ENCODE results near the gene CWC27.
"Not testable (repeated sequence)": the region's sequence is repeated elsewhere in the genome, so short reads cannot be mapped to it uniquely, and the experiment has no call there.

The CWC27 gene

DNA sequence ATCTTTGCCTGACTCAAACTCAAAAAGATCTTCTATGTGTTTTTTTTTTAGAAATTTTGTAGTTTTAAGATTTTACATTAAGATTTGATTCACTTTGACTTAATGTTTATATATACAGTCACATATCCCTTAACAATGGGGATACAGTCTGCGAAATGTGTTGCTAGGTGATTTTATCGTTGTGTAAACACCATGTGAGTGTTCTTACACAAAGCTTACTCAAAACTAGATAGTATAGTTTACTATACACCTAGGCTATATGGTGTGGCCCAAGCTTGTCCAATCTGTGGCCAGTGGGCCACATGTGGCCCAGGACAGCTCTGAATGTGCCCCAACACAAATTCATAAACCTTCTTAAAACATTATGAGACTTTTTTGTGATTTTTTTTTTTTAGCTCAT is 131.9 kb downstream of the CWC27 start:
- Histone ChIP-seq H3K9me3 (ENCODE audit: control insufficient read depth in 2 of 2, low read length in 2 of 2) (no peaks in the 10 kb centered on the region), H3K27ac (ENCODE audit: low read length) (no peak overlapping the region), H3K36me3 (ENCODE audit: control insufficient read depth in 2 of 2, insufficient read depth in 2 of 2, low read length in 2 of 2) (peaks cover 0 to 2% of the 10 kb centered on the region in 2 donors), H3K4me3 (ENCODE audit: low read length in 2 of 2) (no peak overlapping the region), H3K27me3 (ENCODE audit: control insufficient read depth in 1 of 2, insufficient read depth in 2 of 2, low read length in 2 of 2) (no peaks in the 10 kb centered on the region), H3K9ac (ENCODE audit: low read length in 2 of 2) (no peak overlapping the region), H3K4me1 (ENCODE audit: control insufficient read depth, insufficient read depth, low read length) (no peaks in the 10 kb centered on the region)

DNA sequence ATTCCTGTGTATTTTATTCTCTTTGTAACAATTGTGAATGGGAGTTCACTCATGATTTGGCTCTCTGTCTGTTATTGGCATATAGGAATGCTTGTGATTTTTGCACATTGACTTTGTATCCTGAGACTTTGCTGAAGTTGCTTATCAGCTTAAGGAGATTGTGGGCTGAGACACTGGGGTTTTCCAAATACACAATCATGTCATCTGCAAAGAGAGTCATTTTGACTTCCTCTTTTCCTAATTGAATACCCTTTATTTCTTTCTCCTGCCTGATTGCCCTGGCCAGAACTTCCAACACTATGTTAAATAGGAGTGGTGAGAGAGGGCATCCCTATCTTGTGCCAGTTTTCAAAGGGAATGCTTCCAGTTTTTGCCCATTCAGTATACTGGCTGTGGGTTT is 138.7 kb downstream of the CWC27 start:
- H3K36me3 ChIP-seq (ENCODE audit: control insufficient read depth in 2 of 2, insufficient read depth in 2 of 2, low read length in 2 of 2); H3K4me1 ChIP-seq (ENCODE audit: control insufficient read depth, insufficient read depth, low read length); H3K27me3 ChIP-seq (ENCODE audit: control insufficient read depth in 1 of 2, insufficient read depth in 2 of 2, low read length in 2 of 2); H3K4me3 ChIP-seq (ENCODE audit: low read length in 2 of 2); H3K9ac ChIP-seq (ENCODE audit: low read length in 2 of 2); H3K27ac ChIP-seq (ENCODE audit: low read length); H3K9me3 ChIP-seq (ENCODE audit: control insufficient read depth in 2 of 2, low read length in 2 of 2): not testable (repeated sequence)

- Histone ChIP-seq H3K36me3 (ENCODE audit: control insufficient read depth in 2 of 2, insufficient read depth in 2 of 2, low read length in 2 of 2) (no peaks in the 10 kb centered on the region), H3K27me3 (ENCODE audit: control insufficient read depth in 1 of 2, insufficient read depth in 2 of 2, low read length in 2 of 2) (no peaks in the 10 kb centered on the region), H3K4me3 (ENCODE audit: low read length in 2 of 2) (no peak overlapping the region), H3K9ac (ENCODE audit: low read length in 2 of 2) (no peak overlapping the region), H3K9me3 (ENCODE audit: control insufficient read depth in 2 of 2, low read length in 2 of 2) (peaks cover 0 to 4% of the 10 kb centered on the region in 2 donors), H3K4me1 (ENCODE audit: control insufficient read depth, insufficient read depth, low read length) (no peaks in the 10 kb centered on the region), H3K27ac (ENCODE audit: low read length) (no peak overlapping the region)
These were observed 145.7 kb downstream of the CWC27 start for GRCh38 chr5:64914396-64914795.

DNA sequence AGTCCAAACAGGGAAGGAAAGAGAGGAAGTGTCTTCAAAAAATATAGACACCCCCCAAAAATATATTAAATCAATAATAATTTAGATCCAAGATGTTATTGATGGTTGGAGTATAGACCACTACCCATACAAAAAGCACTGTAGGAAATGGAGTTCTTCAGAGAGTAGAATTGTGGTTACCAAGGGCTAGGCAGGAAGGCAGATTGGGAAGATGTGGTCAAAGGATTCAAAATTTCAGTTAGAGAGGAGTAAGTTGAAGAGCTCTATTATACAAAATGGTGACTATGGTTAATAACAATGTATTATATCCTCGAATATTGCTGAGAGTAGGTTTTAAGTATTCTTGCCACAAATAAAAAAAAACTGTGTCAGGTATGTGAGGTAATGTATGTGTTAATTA is 149.4 kb downstream of the CWC27 start:
- H3K9me3 ChIP-seq (ENCODE audit: control insufficient read depth in 2 of 2, low read length in 2 of 2): no peaks in the 10 kb centered on the region
- H3K27me3 ChIP-seq (ENCODE audit: control insufficient read depth in 1 of 2, insufficient read depth in 2 of 2, low read length in 2 of 2): no peaks in the 10 kb centered on the region
- H3K4me3 ChIP-seq (ENCODE audit: low read length in 2 of 2): no peak overlapping the region
- no peaks in the 10 kb centered on the region for H3K36me3 ChIP-seq (ENCODE audit: control insufficient read depth in 2 of 2, insufficient read depth in 2 of 2, low read length in 2 of 2)
- no peak overlapping the region for H3K9ac ChIP-seq (ENCODE audit: low read length in 2 of 2)
- no peaks in the 10 kb centered on the region for H3K4me1 ChIP-seq (ENCODE audit: control insufficient read depth, insufficient read depth, low read length)
- no peak overlapping the region for H3K27ac ChIP-seq (ENCODE audit: low read length)

DNA sequence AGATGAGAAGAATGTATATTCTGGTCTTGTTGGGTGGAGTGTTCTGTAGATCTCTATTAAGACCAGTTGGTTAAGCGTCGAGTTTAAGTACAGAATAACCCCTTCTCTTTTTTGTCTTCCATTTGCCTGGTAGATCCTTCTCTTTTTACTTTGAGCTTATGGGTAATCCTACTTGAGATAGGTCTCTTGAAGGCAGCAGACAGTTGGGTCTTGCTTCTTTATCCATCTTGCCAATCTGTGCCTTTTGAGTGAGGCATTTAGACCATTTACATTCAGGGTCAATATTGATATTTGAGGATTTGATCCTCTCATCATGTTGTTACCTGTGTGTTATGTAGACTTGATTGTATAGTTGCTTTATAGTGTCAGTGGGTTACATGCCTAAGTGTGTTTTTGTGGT is 152.7 kb downstream of the CWC27 start:
- H3K9ac ChIP-seq (ENCODE audit: low read length in 2 of 2): no peak overlapping the region
- H3K36me3 ChIP-seq (ENCODE audit: control insufficient read depth in 2 of 2, insufficient read depth in 2 of 2, low read length in 2 of 2): no peaks in the 10 kb centered on the region
- no peaks in the 10 kb centered on the region for H3K4me1 ChIP-seq (ENCODE audit: control insufficient read depth, insufficient read depth, low read length)
- H3K27me3 ChIP-seq (ENCODE audit: control insufficient read depth in 1 of 2, insufficient read depth in 2 of 2, low read length in 2 of 2): no peaks in the 10 kb centered on the region
- H3K9me3 ChIP-seq (ENCODE audit: control insufficient read depth in 2 of 2, low read length in 2 of 2): no peaks in the 10 kb centered on the region
- H3K27ac ChIP-seq (ENCODE audit: low read length): no peak overlapping the region
- no peak overlapping the region for H3K4me3 ChIP-seq (ENCODE audit: low read length in 2 of 2)

DNA sequence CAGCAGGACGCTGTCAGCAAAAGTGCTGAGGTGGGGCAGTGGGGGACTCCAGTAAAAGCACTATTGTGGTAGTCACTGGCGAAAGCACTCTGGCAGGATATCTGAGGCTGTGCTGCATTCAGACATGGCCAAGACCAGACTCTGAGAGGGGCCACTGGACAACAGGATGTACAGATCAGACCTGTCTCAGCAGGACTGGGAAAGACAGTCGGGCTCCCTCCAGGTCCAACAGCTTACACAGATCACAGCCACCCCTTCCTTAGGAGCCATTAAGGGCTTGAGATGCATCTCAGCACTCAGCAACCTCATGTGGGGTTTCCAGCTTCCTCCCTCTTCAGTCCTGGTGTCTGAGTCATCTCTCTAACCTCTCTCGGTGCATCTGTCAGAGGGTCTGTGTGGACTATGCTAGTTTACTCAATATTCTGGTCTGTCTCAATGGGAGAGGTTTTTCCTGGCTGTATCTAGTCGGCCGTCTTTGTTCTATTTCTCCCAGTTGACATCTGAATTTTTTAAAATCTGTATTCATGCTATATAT is 154.5 kb downstream of the CWC27 start:
- Histone ChIP-seq H3K9me3 (ENCODE audit: control insufficient read depth in 2 of 2, low read length in 2 of 2) (no peaks in the 10 kb centered on the region), H3K27ac (ENCODE audit: low read length) (no peak overlapping the region), H3K27me3 (ENCODE audit: control insufficient read depth in 1 of 2, insufficient read depth in 2 of 2, low read length in 2 of 2) (no peaks in the 10 kb centered on the region), H3K9ac (ENCODE audit: low read length in 2 of 2) (no peak overlapping the region), H3K36me3 (ENCODE audit: control insufficient read depth in 2 of 2, insufficient read depth in 2 of 2, low read length in 2 of 2) (no peaks in the 10 kb centered on the region), H3K4me1 (ENCODE audit: control insufficient read depth, insufficient read depth, low read length) (no peaks in the 10 kb centered on the region), H3K4me3 (ENCODE audit: low read length in 2 of 2) (no peak overlapping the region)

DNA sequence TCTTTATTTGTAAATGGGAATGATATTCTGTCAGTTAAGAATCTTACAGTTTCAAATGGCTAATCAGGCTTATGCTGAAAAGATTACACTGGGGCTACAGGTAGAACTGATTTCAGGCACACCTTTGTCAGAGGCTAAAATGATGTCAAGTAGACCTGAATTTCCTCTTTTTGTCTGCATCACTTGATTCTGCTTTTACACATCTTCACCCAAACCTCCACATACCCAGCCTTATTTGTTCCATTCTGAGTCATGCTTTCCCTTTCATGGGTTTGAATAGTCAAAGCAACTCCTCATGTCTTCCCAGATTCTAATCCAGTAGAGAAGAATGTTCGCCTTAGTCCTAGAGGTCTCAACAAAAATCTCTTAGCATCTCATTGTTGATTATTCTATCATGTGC is 156.4 kb downstream of the CWC27 start:
- Histone ChIP-seq H3K27ac (ENCODE audit: low read length) (no peak overlapping the region), H3K27me3 (ENCODE audit: control insufficient read depth in 1 of 2, insufficient read depth in 2 of 2, low read length in 2 of 2) (no peaks in the 10 kb centered on the region), H3K9me3 (ENCODE audit: control insufficient read depth in 2 of 2, low read length in 2 of 2) (no peaks in the 10 kb centered on the region), H3K36me3 (ENCODE audit: control insufficient read depth in 2 of 2, insufficient read depth in 2 of 2, low read length in 2 of 2) (no peaks in the 10 kb centered on the region), H3K4me1 (ENCODE audit: control insufficient read depth, insufficient read depth, low read length) (no peaks in the 10 kb centered on the region), H3K9ac (ENCODE audit: low read length in 2 of 2) (no peak overlapping the region), H3K4me3 (ENCODE audit: low read length in 2 of 2) (no peak overlapping the region)

- no peak overlapping the region for H3K27ac ChIP-seq (ENCODE audit: low read length)
- no peaks in the 10 kb centered on the region for H3K4me1 ChIP-seq (ENCODE audit: control insufficient read depth, insufficient read depth, low read length)
- no peaks in the 10 kb centered on the region for H3K9me3 ChIP-seq (ENCODE audit: control insufficient read depth in 2 of 2, low read length in 2 of 2)
- H3K9ac ChIP-seq (ENCODE audit: low read length in 2 of 2): no peak overlapping the region
- no peaks in the 10 kb centered on the region for H3K27me3 ChIP-seq (ENCODE audit: control insufficient read depth in 1 of 2, insufficient read depth in 2 of 2, low read length in 2 of 2)
- no peak overlapping the region for H3K4me3 ChIP-seq (ENCODE audit: low read length in 2 of 2)
- no peaks in the 10 kb centered on the region for H3K36me3 ChIP-seq (ENCODE audit: control insufficient read depth in 2 of 2, insufficient read depth in 2 of 2, low read length in 2 of 2)
These were observed 161.1 kb downstream of the CWC27 start for GRCh38 chr5:64929833-64930232.

GRCh38 chr5:64930672-64931318 is 162.1 kb downstream of the CWC27 start:
- Histone ChIP-seq H3K9me3 (ENCODE audit: control insufficient read depth in 2 of 2, low read length in 2 of 2) (no peaks in the 10 kb centered on the region), H3K4me1 (ENCODE audit: control insufficient read depth, insufficient read depth, low read length) (no peaks in the 10 kb centered on the region), H3K36me3 (ENCODE audit: control insufficient read depth in 2 of 2, insufficient read depth in 2 of 2, low read length in 2 of 2) (no peaks in the 10 kb centered on the region), H3K4me3 (ENCODE audit: low read length in 2 of 2) (no peak overlapping the region), H3K27me3 (ENCODE audit: control insufficient read depth in 1 of 2, insufficient read depth in 2 of 2, low read length in 2 of 2) (no peaks in the 10 kb centered on the region), H3K27ac (ENCODE audit: low read length) (no peak overlapping the region), H3K9ac (ENCODE audit: low read length in 2 of 2) (no peak overlapping the region)

- H3K4me3 ChIP-seq (ENCODE audit: low read length in 2 of 2): peak overlapping the region in 1 of 2 donors; percentile 62
- H3K27ac ChIP-seq (ENCODE audit: low read length): not testable (repeated sequence)
These were observed 170.7 kb downstream of the CWC27 start for GRCh38 chr5:64939422-64939771.

DNA sequence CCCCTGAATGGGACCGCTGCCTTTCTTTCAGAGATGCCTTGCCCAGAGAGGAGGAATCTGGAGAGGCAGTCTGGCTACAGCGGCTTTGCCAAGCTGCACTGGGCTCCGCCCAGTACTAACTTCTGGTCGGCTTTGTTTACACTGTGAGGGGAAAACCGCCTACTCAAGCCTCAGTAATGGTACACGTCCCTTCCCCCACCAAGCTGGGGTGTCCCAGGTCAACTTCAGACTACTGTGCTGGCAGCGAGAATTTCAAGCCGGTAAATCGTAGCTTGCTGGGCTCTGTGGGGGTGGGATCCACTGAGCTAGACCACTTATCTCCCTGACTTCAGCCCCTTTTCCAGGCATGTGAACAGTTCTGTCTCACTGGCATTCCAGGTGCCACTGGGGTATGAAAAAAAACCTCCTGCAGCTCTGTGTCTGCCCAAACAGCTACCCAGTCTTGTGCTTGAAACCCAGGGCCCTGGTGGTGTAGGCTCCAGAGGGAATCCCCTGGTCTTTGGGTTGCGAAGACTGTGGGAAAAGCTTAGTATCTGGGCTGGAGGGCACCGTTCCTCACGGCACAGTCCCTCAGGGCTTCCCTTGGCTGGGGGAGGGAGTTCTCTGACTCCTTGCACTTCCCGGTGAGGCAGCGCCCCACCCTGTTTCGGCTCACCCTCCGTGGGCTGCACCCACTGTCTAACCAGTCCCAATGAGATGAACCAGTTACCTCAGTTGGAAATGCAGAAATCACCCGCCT is 171.2 kb downstream of the CWC27 start:
- no peak overlapping the region for H3K27ac ChIP-seq (ENCODE audit: low read length)
- no peaks in the 10 kb centered on the region for H3K36me3 ChIP-seq (ENCODE audit: control insufficient read depth in 2 of 2, insufficient read depth in 2 of 2, low read length in 2 of 2)

More at GRCh38 chr5:64939422-64939771, 170.7 kb downstream of the CWC27 start:
- H3K9ac ChIP-seq (ENCODE audit: low read length in 2 of 2); H3K9me3 ChIP-seq (ENCODE audit: control insufficient read depth in 2 of 2, low read length in 2 of 2); H3K27me3 ChIP-seq (ENCODE audit: control insufficient read depth in 1 of 2, insufficient read depth in 2 of 2, low read length in 2 of 2); H3K36me3 ChIP-seq (ENCODE audit: control insufficient read depth in 2 of 2, insufficient read depth in 2 of 2, low read length in 2 of 2): not testable (repeated sequence)
- H3K4me1 ChIP-seq (ENCODE audit: control insufficient read depth, insufficient read depth, low read length): peaks cover 12% of the 10 kb centered on the region

More for the DNA sequence above, 171.2 kb downstream of the CWC27 start:
- Histone ChIP-seq H3K4me1 (ENCODE audit: control insufficient read depth, insufficient read depth, low read length) (peaks cover 12% of the 10 kb centered on the region), H3K9me3 (ENCODE audit: control insufficient read depth in 2 of 2, low read length in 2 of 2) (no peaks in the 10 kb centered on the region), H3K9ac (ENCODE audit: low read length in 2 of 2) (no peak overlapping the region), H3K4me3 (ENCODE audit: low read length in 2 of 2) (peak overlapping the region in 1 of 2 donors; percentile 62), H3K27me3 (ENCODE audit: control insufficient read depth in 1 of 2, insufficient read depth in 2 of 2, low read length in 2 of 2) (no peaks in the 10 kb centered on the region)

Data from stomach smooth muscle (tissue), 2 donors.